GM12878 (cell line): ENCODE data around the gene STAG1. TPM values are rescaled to one million over a fixed set of nuclear protein-coding genes. Genes with fewer than 3 reads are reported as not detected.

ENCODE experiments used
- CUX1 ChIP-seq: IDR thresholded peaks from 2 replicates; pipeline ENCODE4 v1.6.1; 2012; ENCODE audit warnings: improper control_type of control experiment, low read depth, low read length; ENCODE audit not compliant: insufficient replicate concordance
- E4F1 ChIP-seq: fragments of 450-650 bp; IDR thresholded peaks from 2 replicates; pipeline ENCODE4 v1.6.1; 2018; ENCODE audit warnings: borderline replicate concordance, mild to moderate bottlenecking; ENCODE audit not compliant: partially characterized antibody
- FOXM1 ChIP-seq: IDR thresholded peaks from 2 replicates; pipeline ENCODE4 v1.6.1; 2012; ENCODE audit warnings: low read depth, mild to moderate bottlenecking, inconsistent platforms, low read length, moderate library complexity
- IKZF1 ChIP-seq: fragments of 450-650 bp; conservative IDR thresholded peaks from 2 replicates; pipeline ENCODE4 v1.6.1; 2017; ENCODE audit warnings: antibody characterized with exemption, mild to moderate bottlenecking
- RBBP5 ChIP-seq: fragments of 200-600 bp; sonication (generic); conservative IDR thresholded peaks from 2 replicates; pipeline ENCODE4 v1.6.1; 2016
- SPI1 ChIP-seq: IDR thresholded peaks from 2 replicates; pipeline ENCODE4 v1.6.1; 2011; ENCODE audit warnings: low read depth, mild to moderate bottlenecking, low read length, moderate library complexity, borderline replicate concordance; ENCODE audit not compliant: insufficient read depth
- polyA plus RNA-seq, 11 experiments: library from polyadenylated mRNA; depleted of rRNA in 4 of 11; unstranded in 6 of 11; stranded (reverse) in 5 of 11; fragments of >200 nt; fragmentation: Nextera tagmentation in 4 of 11; fragmentation: Illumina TruSeq in 1 of 11; extraction: Ambion mirVana in 4 of 11; extraction: Trizol in 1 of 11; gene quantifications; 1 replicate in 1 of 11; 2 replicates in 10 of 11; pipeline versions ENCODE4 v1.2.1 to v1.2.3, GENCODE V29; 2011 to 2016; ENCODE audit warnings: inconsistent platforms in 2 of 11, missing spikeins in 2 of 11, low read depth in 1 of 11
- total RNA-seq, 4 experiments: library from RNA; depleted of rRNA in 3 of 4; stranded (reverse); fragments of >200 nt in 3 of 4; fragmentation: Illumina TruSeq in 1 of 4; extraction: Trizol in 1 of 4; gene quantifications; 2 replicates each; pipeline versions ENCODE4 v1.2.1 to v1.2.3, GENCODE V29; 2013 to 2021

STAG1 gene
- total and polyA plus RNA-seq, 10 of the 15 experiments (the other 5 are each of a cell fraction or from before 2014, with no cell fraction given): 4.4 to 30.1 (median 20.2) TPM

GRCh38 chr3:136733317-136733833, 18.8 kb downstream of the STAG1 start (continued):
- no peak for TF ChIP-seq CUX1
- TF ChIP-seq RBBP5: no peak
- TF ChIP-seq E4F1: no peak
- TF ChIP-seq IKZF1: no peak
- TF ChIP-seq FOXM1: no peak
- no peak for TF ChIP-seq SPI1
